CD4-positive, alpha-beta T cell (primary cell): ENCODE results near the gene CHD9. TPM values are rescaled to one million over a fixed set of nuclear protein-coding genes. Genes with fewer than 3 reads are reported as not detected.
A peak's percentile ranks its signal among the peaks of the same experiment; 100 is the strongest.

Experiments used
- ATAC-seq: fragments of 200-7000 bp; cut with Tn5 transposase; one replicate; pipeline ENCODE4 v1.10.0; 2022; ENCODE audit warnings: mild to moderate bottlenecking; ENCODE audit not compliant: poor library complexity
- CTCF ChIA-PET: fragments of 350-600 bp; sonication (Branson Sonifier 250); formaldehyde crosslinking; loops from one replicate; lab custom pipeline; 2021; ENCODE audit warnings: antibody characterized with exemption, inconsistent platforms; lab: Charles Lee
- POLR2A ChIA-PET: fragments of 350-600 bp; sonication (Branson Sonifier 250); formaldehyde crosslinking; loops from one replicate; lab custom pipeline; 2021; ENCODE audit warnings: antibody characterized with exemption, inconsistent platforms; lab: Charles Lee
- DNase-seq, 14 experiments: peaks; one replicate each; pipeline ENCODE4 v3.0.0-alpha.2; 2013 to 2020; ENCODE audit warnings: mixed read lengths in 2 of 14
- H3K27ac ChIP-seq, 2 donors: one replicate each; pipeline versions ENCODE4 v1.5.1 to v1.7.0; 2013; ENCODE audit warnings: low read length in 2 of 2, low read depth in 1 of 2, mild to moderate bottlenecking in 1 of 2
- H3K27me3 ChIP-seq, 2 experiments: 1 replicate in 1 of 2; 2 replicates in 1 of 2; pipeline versions ENCODE4 v1.6.1 to v1.7.0; 2013; ENCODE audit warnings: low read length in 2 of 2, control low read depth in 1 of 2, mild to moderate bottlenecking in 1 of 2, moderate library complexity in 1 of 2; ENCODE audit not compliant: insufficient read depth in 2 of 2, control insufficient read depth in 1 of 2
- H3K36me3 ChIP-seq: one replicate; pipeline ENCODE4 v1.6.1; 2013; ENCODE audit warnings: low read length, control low read depth; ENCODE audit not compliant: insufficient read depth
- H3K4me1 ChIP-seq: one replicate; pipeline ENCODE4 v1.6.1; 2013; ENCODE audit warnings: low read length, control low read depth; ENCODE audit not compliant: insufficient read depth
- H3K4me3 ChIP-seq: one replicate; pipeline ENCODE4 v1.5.1; 2013; ENCODE audit warnings: mild to moderate bottlenecking, low read length, moderate library complexity
- H3K9me3 ChIP-seq, 2 experiments: 1 replicate in 1 of 2; 2 replicates in 1 of 2; pipeline versions ENCODE4 v1.6.1 to v1.7.0; 2013; ENCODE audit warnings: low read length in 2 of 2, mild to moderate bottlenecking in 2 of 2, control low read depth in 1 of 2, moderate library complexity in 1 of 2; ENCODE audit not compliant: control insufficient read depth in 1 of 2, insufficient read depth in 1 of 2
- H3K27ac Mint-ChIP-seq: one replicate; pipeline ENCODE4 v1.8.0; 2020; ENCODE audit warnings: mixed read lengths
- H3K27me3 Mint-ChIP-seq: one replicate; pipeline ENCODE4 v1.8.0; 2021; ENCODE audit warnings: mixed read lengths
- H3K36me3 Mint-ChIP-seq: one replicate; pipeline ENCODE4 v1.8.0; 2021; ENCODE audit warnings: low read depth, mixed read lengths
- H3K4me1 Mint-ChIP-seq: one replicate; pipeline ENCODE4 v1.8.0; 2021; ENCODE audit warnings: low read depth, mixed read lengths
- H3K4me3 Mint-ChIP-seq: one replicate; pipeline ENCODE4 v1.8.0; 2020; ENCODE audit warnings: mild to moderate bottlenecking, mixed read lengths
- H3K9me3 Mint-ChIP-seq: one replicate; pipeline ENCODE4 v1.8.0; 2020; ENCODE audit warnings: mixed read lengths
- intact Hi-C, 2 experiments: fragments of 100-400 bp; cut with DNase I in 1 of 2; cut with micrococcal nuclease in 1 of 2; formaldehyde crosslinking; loops; one replicate each; pipeline versions ENCODE4 v1.15.1 to v1.9.0; 2023 to 2025; cut with DNase I, micrococcal nuclease
- total RNA-seq, 174 experiments: library from RNA in 2 of 174; stranded (reverse) in 2 of 174; gene quantifications; one replicate each; pipeline ENCODE4 v1.2.3 and lab custom pipeline; 2021 to 2026
- TF ChIP-seq, protein P1 (sequence below): fragments of 200-600 bp; IDR thresholded peaks from one replicate; pipeline ENCODE4 v1.8.0; 2022; ENCODE audit warnings: antibody characterized with exemption, mild to moderate bottlenecking

CHD9 gene
- total RNA-seq, 2 experiments from 2014 or later = 28.2 to 28.8 TPM

DNA sequence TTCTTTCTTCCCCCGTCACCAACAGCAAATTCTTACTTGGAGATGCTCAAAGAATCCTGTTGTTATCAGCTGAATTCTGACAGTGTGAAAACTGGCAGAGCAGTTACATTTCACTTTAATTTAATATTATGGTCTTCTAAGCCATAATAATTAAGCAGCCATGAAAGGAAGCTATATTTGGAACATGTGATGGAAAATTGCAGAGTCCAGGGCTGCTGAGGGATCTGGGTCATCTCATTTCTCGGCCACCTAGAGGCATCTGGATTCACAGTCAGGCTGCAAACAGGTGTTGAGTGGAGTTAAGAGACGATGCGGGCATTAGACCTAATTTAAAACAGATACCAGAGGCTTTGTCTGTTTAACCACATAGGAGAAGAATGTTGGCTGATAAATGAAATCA, 40.5 kb upstream of the CHD9 start:
- H3K4me3 Mint-ChIP-seq = no peak overlapping the region
- Histone ChIP-seq H3K27me3 (peaks cover 6 to 26% of the 10 kb centered on the region in 2 experiments), H3K9me3 (no peaks in the 10 kb centered on the region), H3K4me3 (no peak overlapping the region), H3K27ac (no peak overlapping the region), H3K4me1 (no peaks in the 10 kb centered on the region), H3K36me3 (no peaks in the 10 kb centered on the region)
- H3K27me3 Mint-ChIP-seq = peaks cover 25% of the 10 kb centered on the region
- ChIA-PET POLR2A (no interaction called here), CTCF (no interaction called here)
- no peaks in the 10 kb centered on the region for H3K9me3 Mint-ChIP-seq
- DNase-seq (no peak), ATAC-seq (no peak)
- H3K27ac Mint-ChIP-seq = no peak overlapping the region
- no peaks in the 10 kb centered on the region for H3K36me3 Mint-ChIP-seq
- TF ChIP-seq, protein P1, sequence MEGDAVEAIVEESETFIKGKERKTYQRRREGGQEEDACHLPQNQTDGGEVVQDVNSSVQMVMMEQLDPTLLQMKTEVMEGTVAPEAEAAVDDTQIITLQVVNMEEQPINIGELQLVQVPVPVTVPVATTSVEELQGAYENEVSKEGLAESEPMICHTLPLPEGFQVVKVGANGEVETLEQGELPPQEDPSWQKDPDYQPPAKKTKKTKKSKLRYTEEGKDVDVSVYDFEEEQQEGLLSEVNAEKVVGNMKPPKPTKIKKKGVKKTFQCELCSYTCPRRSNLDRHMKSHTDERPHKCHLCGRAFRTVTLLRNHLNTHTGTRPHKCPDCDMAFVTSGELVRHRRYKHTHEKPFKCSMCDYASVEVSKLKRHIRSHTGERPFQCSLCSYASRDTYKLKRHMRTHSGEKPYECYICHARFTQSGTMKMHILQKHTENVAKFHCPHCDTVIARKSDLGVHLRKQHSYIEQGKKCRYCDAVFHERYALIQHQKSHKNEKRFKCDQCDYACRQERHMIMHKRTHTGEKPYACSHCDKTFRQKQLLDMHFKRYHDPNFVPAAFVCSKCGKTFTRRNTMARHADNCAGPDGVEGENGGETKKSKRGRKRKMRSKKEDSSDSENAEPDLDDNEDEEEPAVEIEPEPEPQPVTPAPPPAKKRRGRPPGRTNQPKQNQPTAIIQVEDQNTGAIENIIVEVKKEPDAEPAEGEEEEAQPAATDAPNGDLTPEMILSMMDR = no peak
- H3K4me1 Mint-ChIP-seq = no peaks in the 10 kb centered on the region
- intact Hi-C loops = no loop called here

DNA sequence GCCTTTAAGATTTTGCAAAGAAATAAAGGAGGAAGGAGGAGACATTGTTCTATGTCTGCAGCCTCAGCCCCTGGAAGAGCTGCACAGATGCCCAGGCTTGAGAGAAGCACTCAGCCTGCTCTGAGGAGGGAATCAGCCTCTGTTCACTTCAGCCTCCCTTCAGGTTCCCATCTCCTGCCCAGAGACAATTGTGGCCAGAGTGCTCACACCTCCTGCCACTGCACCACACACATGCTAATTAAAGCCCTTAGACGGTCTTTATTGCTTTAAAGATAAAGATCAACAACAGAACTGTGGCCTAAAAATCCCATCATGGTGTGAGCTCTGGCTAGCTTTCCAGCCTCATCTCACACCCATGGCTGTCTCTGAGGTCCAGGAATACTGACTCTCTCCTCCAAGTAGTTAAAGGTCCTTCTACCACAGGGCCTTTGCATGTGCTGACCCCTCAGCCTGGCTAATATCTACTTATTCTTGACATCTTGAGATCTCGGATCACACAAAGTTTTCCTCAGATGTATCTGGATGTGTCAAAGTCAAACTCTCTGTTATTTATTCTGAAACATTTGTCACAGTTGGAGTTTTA, 35.9 kb upstream of the CHD9 start:
- CTCF ChIA-PET = no interaction called here
- Histone ChIP-seq H3K4me1 (no peaks in the 10 kb centered on the region), H3K27me3 (peaks cover 6% of the 10 kb centered on the region in 2 experiments), H3K9me3 (no peaks in the 10 kb centered on the region), H3K27ac (no peak overlapping the region), H3K4me3 (no peak overlapping the region), H3K36me3 (no peaks in the 10 kb centered on the region)
- H3K4me3 Mint-ChIP-seq = no peak overlapping the region
- ATAC-seq (no peak), DNase-seq (no peak)
- H3K27me3 Mint-ChIP-seq = peaks cover 7% of the 10 kb centered on the region
- no peak overlapping the region for H3K27ac Mint-ChIP-seq
- no peaks in the 10 kb centered on the region for H3K36me3 Mint-ChIP-seq
- TF ChIP-seq, protein P1 = no peak
- no peaks in the 10 kb centered on the region for H3K9me3 Mint-ChIP-seq
- POLR2A ChIA-PET = no interaction called here
- intact Hi-C loops = no loop called here
- no peaks in the 10 kb centered on the region for H3K4me1 Mint-ChIP-seq

DNA sequence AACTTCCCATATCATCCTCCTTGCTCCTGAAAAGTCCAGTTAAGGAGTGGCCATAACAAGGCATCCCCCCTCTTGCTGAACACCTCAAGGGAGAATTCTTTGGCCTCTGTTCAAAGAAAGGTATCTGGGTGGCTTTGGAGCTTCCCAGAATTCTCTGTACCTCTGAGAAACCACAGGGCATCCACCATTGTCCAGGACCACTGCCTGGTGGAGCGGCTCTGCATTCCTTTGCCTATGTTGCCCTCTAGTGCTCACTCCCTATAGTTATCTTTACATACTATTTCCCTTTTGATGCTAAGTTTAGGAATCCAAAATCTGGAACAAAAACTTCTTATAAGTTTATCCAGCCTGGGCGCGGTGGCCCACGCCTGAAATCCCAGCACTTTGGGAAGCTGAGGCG, 32.4 kb upstream of the CHD9 start:
- no peaks in the 10 kb centered on the region for H3K9me3 ChIP-seq
- ATAC-seq (no peak), DNase-seq (peak in 1 of 14 experiments; percentile 3)
- H3K27ac ChIP-seq = no peak overlapping the region
- no peaks in the 10 kb centered on the region for H3K36me3 Mint-ChIP-seq
- no peak overlapping the region for H3K27ac Mint-ChIP-seq
- ChIA-PET POLR2A (no interaction called here), CTCF (no interaction called here)
- TF ChIP-seq, protein P1 = no peak
- H3K4me3 Mint-ChIP-seq = no peak overlapping the region
- no peaks in the 10 kb centered on the region for H3K27me3 Mint-ChIP-seq
- no peaks in the 10 kb centered on the region for H3K27me3 ChIP-seq
- H3K4me3 ChIP-seq = no peak overlapping the region
- intact Hi-C loops = no loop called here
- no peaks in the 10 kb centered on the region for H3K36me3 ChIP-seq
- no peaks in the 10 kb centered on the region for H3K9me3 Mint-ChIP-seq
- H3K4me1 Mint-ChIP-seq = no peaks in the 10 kb centered on the region
- no peaks in the 10 kb centered on the region for H3K4me1 ChIP-seq
